Loucy (cell line): ENCODE data around the gene MRPL16.

Experiments used
- EZH2phosphoT487 ChIP-seq: fragments of 200-600 bp; IDR thresholded peaks from 2 replicates; pipeline ENCODE4 v1.6.1; 2018; ENCODE audit warnings: antibody characterized with exemption, mild to moderate bottlenecking, moderate library complexity, borderline replicate concordance
- TF ChIP-seq, protein P1 (sequence below): fragments of 200-600 bp; sonication (generic); conservative IDR thresholded peaks from 2 replicates; pipeline ENCODE4 v1.5.1; 2014; ENCODE audit warnings: mild to moderate bottlenecking, antibody characterized with exemption, low read length

- no peak for TF ChIP-seq EZH2phosphoT487
- TF ChIP-seq, protein P1, sequence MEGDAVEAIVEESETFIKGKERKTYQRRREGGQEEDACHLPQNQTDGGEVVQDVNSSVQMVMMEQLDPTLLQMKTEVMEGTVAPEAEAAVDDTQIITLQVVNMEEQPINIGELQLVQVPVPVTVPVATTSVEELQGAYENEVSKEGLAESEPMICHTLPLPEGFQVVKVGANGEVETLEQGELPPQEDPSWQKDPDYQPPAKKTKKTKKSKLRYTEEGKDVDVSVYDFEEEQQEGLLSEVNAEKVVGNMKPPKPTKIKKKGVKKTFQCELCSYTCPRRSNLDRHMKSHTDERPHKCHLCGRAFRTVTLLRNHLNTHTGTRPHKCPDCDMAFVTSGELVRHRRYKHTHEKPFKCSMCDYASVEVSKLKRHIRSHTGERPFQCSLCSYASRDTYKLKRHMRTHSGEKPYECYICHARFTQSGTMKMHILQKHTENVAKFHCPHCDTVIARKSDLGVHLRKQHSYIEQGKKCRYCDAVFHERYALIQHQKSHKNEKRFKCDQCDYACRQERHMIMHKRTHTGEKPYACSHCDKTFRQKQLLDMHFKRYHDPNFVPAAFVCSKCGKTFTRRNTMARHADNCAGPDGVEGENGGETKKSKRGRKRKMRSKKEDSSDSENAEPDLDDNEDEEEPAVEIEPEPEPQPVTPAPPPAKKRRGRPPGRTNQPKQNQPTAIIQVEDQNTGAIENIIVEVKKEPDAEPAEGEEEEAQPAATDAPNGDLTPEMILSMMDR = no peak
These were observed 29.0 kb upstream of the MRPL16 start for GRCh38 chr11:59839615-59840014.
